ENCODE results near the gene MKNK2. TPM values are rescaled to one million over a fixed set of nuclear protein-coding genes. Genes with fewer than 3 reads are reported as not detected.

The MKNK2 gene
- polyA plus RNA-seq, 1 of the 3 experiments (the other 2 are of a cell fraction) = 65.4 TPM

GRCh38 chr19:2046046-2046907 lies 4.8 kb downstream of the MKNK2 start:
- Histone ChIP-seq H4K20me1 (ENCODE audit: insufficient read depth) (peaks cover 79% of the 10 kb centered on the region), H3K4me1 (ENCODE audit: control insufficient read depth in 1 of 2, insufficient read depth in 2 of 2, low read depth in 1 of 2, low read length in 1 of 2) (peaks cover 25 to 60% of the 10 kb centered on the region in 2 experiments; a peak in 3 of 4 replicates), H3K27me3 (ENCODE audit: insufficient read depth) (no peaks in the 10 kb centered on the region), H3K4me2 (no peak overlapping the region), H3K9ac (no peak overlapping the region), H3F3A (replicated peaks; ENCODE audit: insufficient read depth) (peaks cover 9% of the 10 kb centered on the region), H3K79me2 (ENCODE audit: insufficient read depth) (peaks cover 45% of the 10 kb centered on the region), H2AFZ (ENCODE audit: low read depth) (no peak overlapping the region), H3K36me3 (replicated peaks in 1 of 2; ENCODE audit: control insufficient read depth in 1 of 2, insufficient read depth in 2 of 2, low read length in 1 of 2) (peaks cover 4 to 42% of the 10 kb centered on the region in 2 experiments), H3K9me2 (no peaks in the 10 kb centered on the region), H3K4me3 (ENCODE audit: low read depth in 2 of 2, low read length in 1 of 2) (no peak overlapping the region), H3K9me3 (no peaks in the 10 kb centered on the region), H3K27ac (ENCODE audit: low read depth in 2 of 2, low read length in 1 of 2) (no peak overlapping the region; a peak in 1 of 4 replicates)
- TF ChIP-seq RXRA (IDR thresholded peaks at IDR 0.05; ENCODE audit: borderline replicate concordance, low read depth) (no peak), YY1 (IDR thresholded peaks at IDR 0.05; ENCODE audit: low read depth) (no peak), CHD2 (IDR thresholded peaks at IDR 0.05; ENCODE audit: low read length, partially characterized antibody) (no peak), MAX (IDR thresholded peaks at IDR 0.05; ENCODE audit: low read depth) (no peak), NFIC (IDR thresholded peaks at IDR 0.05; ENCODE audit: borderline replicate concordance) (no peak), RFX5 (IDR thresholded peaks at IDR 0.05; ENCODE audit: low read length) (no peak), JUND (IDR thresholded peaks at IDR 0.05) (no peak)
- 95% methylated on average over 34 of the region's 50 CpGs for WGBS (ENCODE audit: low lambda C conversion rate)
- ChIA-PET CTCF (interaction anchor here (0.6 to 0.9 kb wide), 2 partner anchors 107 to 116 kb away, joined by 3 to 5 read pairs; no protein-coding TSS in a partner anchor), POLR2A (no interaction called here)
- DNase-seq = no peak

- CTCF ChIA-PET = interaction anchor here (0.6 kb wide), 1 partner anchor 106 kb away, joined by 3 read pairs; no protein-coding TSS in a partner anchor
- Histone ChIP-seq H3K27me3 (ENCODE audit: insufficient read depth) (no peaks in the 10 kb centered on the region), H4K20me1 (ENCODE audit: insufficient read depth) (peaks cover 82% of the 10 kb centered on the region), H3K4me3 (ENCODE audit: low read depth in 2 of 2, low read length in 1 of 2) (no peak overlapping the region), H3K27ac (ENCODE audit: low read depth in 2 of 2, low read length in 1 of 2) (no peak overlapping the region; a peak in 1 of 4 replicates), H3K9me2 (no peaks in the 10 kb centered on the region), H3K9me3 (no peaks in the 10 kb centered on the region), H3K4me2 (no peak overlapping the region), H3K36me3 (replicated peaks in 1 of 2; ENCODE audit: control insufficient read depth in 1 of 2, insufficient read depth in 2 of 2, low read length in 1 of 2) (peaks cover 4 to 49% of the 10 kb centered on the region in 2 experiments), H3K79me2 (ENCODE audit: insufficient read depth) (peaks cover 42% of the 10 kb centered on the region), H3K4me1 (ENCODE audit: control insufficient read depth in 1 of 2, insufficient read depth in 2 of 2, low read depth in 1 of 2, low read length in 1 of 2) (peaks cover 25 to 67% of the 10 kb centered on the region in 2 experiments; a peak in 3 of 4 replicates), H3F3A (replicated peaks; ENCODE audit: insufficient read depth) (peaks cover 9% of the 10 kb centered on the region), H2AFZ (ENCODE audit: low read depth) (no peak overlapping the region), H3K9ac (no peak overlapping the region)
- no peak for DNase-seq
- POLR2A ChIA-PET = no interaction called here
- TF ChIP-seq SMC3 (IDR thresholded peaks at IDR 0.05; ENCODE audit: low read depth, low read length) (no peak), EZH2phosphoT487 (IDR thresholded peaks at IDR 0.05; ENCODE audit: borderline replicate concordance, low read depth) (no peak), YY1 (IDR thresholded peaks at IDR 0.05; ENCODE audit: low read depth) (no peak), POLR2AphosphoS5 (IDR thresholded peaks at IDR 0.05; ENCODE audit: low read depth, low read length) (no peak), FOSL2 (IDR thresholded peaks at IDR 0.05; ENCODE audit: borderline replicate concordance, low read depth) (no peak), TAF1 (IDR thresholded peaks at IDR 0.05; ENCODE audit: borderline replicate concordance, low read depth, low read length) (no peak), MEF2A (IDR thresholded peaks at IDR 0.05; ENCODE audit: borderline replicate concordance, low read depth) (no peak), PBX3 (IDR thresholded peaks at IDR 0.05) (no peak), RXRA (IDR thresholded peaks at IDR 0.05; ENCODE audit: borderline replicate concordance, low read depth) (no peak), EP300 (IDR thresholded peaks at IDR 0.05; ENCODE audit: borderline replicate concordance in 1 of 2, low read depth in 1 of 2, low read length in 1 of 2) (no peak), RFX5 (IDR thresholded peaks at IDR 0.05; ENCODE audit: low read length) (no peak), NRF1 (IDR thresholded peaks at IDR 0.05; ENCODE audit: low read depth, low read length) (no peak), JUND (IDR thresholded peaks at IDR 0.05) (no peak), GABPA (IDR thresholded peaks at IDR 0.05; ENCODE audit: low read depth) (no peak), ELF1 (IDR thresholded peaks at IDR 0.05) (no peak), USF1 (IDR thresholded peaks at IDR 0.05; ENCODE audit: borderline replicate concordance, low read depth) (no peak), MXI1 (IDR thresholded peaks at IDR 0.05; ENCODE audit: low read depth, low read length) (no peak), FOXM1 (IDR thresholded peaks at IDR 0.05; ENCODE audit: low read depth) (no peak), ZBTB33 (IDR thresholded peaks at IDR 0.05; ENCODE audit: borderline replicate concordance, low read depth) (no peak)
- WGBS (ENCODE audit: low lambda C conversion rate) = 90% methylated on average over 8 of the region's 14 CpGs
These were observed 5.5 kb downstream of the MKNK2 start for GRCh38 chr19:2045501-2046045.
